CD4-positive, alpha-beta T cell treated with Interleukin-21 for 1 hour (primary cell): Measurements from ENCODE around the gene OR51F2.
"Not testable (repeated sequence)": the region's sequence is repeated elsewhere in the genome, so short reads cannot be mapped to it uniquely, and the experiment has no call there.

ENCODE experiments used
- DNase-seq: peaks from one replicate; pipeline ENCODE4 v3.0.0-alpha.2; 2020

Gene OR51F2

GRCh38 chr11:4821021-4821420, at the start of gene OR51F2:
OR51F2 (plus strand) TSS chr11:4821321; CDS start chr11:4821422, 101 bp downstream.
- no peak for DNase-seq

GRCh38 chr11:4782454-4782853, 38.7 kb upstream of the OR51F2 start:
- DNase-seq: no peak

- DNase-seq: no peak
Measured at GRCh38 chr11:4797206-4797605, 23.9 kb upstream of the OR51F2 start.

GRCh38 chr11:4798427-4799183, 22.5 kb upstream of the OR51F2 start:
- no peak for DNase-seq

- DNase-seq: not testable (repeated sequence)
Measured at GRCh38 chr11:4801316-4801715, 19.8 kb upstream of the OR51F2 start.

- no peak for DNase-seq
Measured at GRCh38 chr11:4804280-4804679, 16.8 kb upstream of the OR51F2 start, which contains the start of gene OR52R1. OR52R1 (minus strand) TSS chr11:4804380; CDS start chr11:4804380, 0 bp downstream.

GRCh38 chr11:4808476-4808875, 12.6 kb upstream of the OR51F2 start:
- no peak for DNase-seq

- DNase-seq: no peak
Measured at GRCh38 chr11:4809246-4809645, 11.9 kb upstream of the OR51F2 start.

GRCh38 chr11:4825132-4825531, 4.0 kb downstream of the OR51F2 start:
- DNase-seq: no peak

- DNase-seq: no peak
Measured at GRCh38 chr11:4826425-4826824, 5.3 kb downstream of the OR51F2 start.

- DNase-seq: no peak
Measured at GRCh38 chr11:4830346-4830745, 9.2 kb downstream of the OR51F2 start.

GRCh38 chr11:4830909-4831308, 9.8 kb downstream of the OR51F2 start:
- no peak for DNase-seq

- no peak for DNase-seq
Measured at GRCh38 chr11:4839851-4840549, 18.9 kb downstream of the OR51F2 start.

- no peak for DNase-seq
Measured at GRCh38 chr11:4848908-4849532, 27.9 kb downstream of the OR51F2 start, which contains the start of gene OR51S1. OR51S1 (minus strand) TSS chr11:4849208; CDS start chr11:4849208, 0 bp downstream.

- no peak for DNase-seq
Measured at GRCh38 chr11:4851033-4851432, 29.9 kb downstream of the OR51F2 start.

GRCh38 chr11:4854286-4854685, 33.2 kb downstream of the OR51F2 start:
- not testable (repeated sequence) for DNase-seq

- no peak for DNase-seq
Measured at GRCh38 chr11:4862447-4863236, 41.5 kb downstream of the OR51F2 start.

GRCh38 chr11:4863876-4864275, 42.8 kb downstream of the OR51F2 start:
- DNase-seq: no peak

GRCh38 chr11:4865855-4866254, 44.7 kb downstream of the OR51F2 start:
- DNase-seq: no peak
